B cell (primary cell): ENCODE results near the gene HDAC10. TPM values are rescaled to one million over a fixed set of nuclear protein-coding genes. Genes with fewer than 3 reads are reported as not detected.

Experiments
- ATAC-seq: fragments of 200-7000 bp; cut with Tn5 transposase; one replicate; pipeline ENCODE4 v1.10.0; 2021; ENCODE audit warnings: low read depth, mild to moderate bottlenecking, moderate number of reproducible peaks, moderate library complexity
- CTCF ChIA-PET: fragments of 350-600 bp; sonication (Branson Sonifier 250); formaldehyde crosslinking; loops from one replicate; lab custom pipeline; 2021; ENCODE audit warnings: antibody characterized with exemption, inconsistent platforms; lab: Charles Lee
- POLR2A ChIA-PET: fragments of 350-600 bp; sonication (Branson Sonifier 250); formaldehyde crosslinking; loops from one replicate; lab custom pipeline; 2021; ENCODE audit warnings: antibody characterized with exemption; lab: Charles Lee
- DNase-seq: peaks from one replicate; pipeline ENCODE4 v3.0.0; 2013
- H2AFZ ChIP-seq: 2 replicates; pipeline ENCODE4 v1.6.1; 2012; ENCODE audit warnings: mild to moderate bottlenecking, low read depth, low read length; ENCODE audit not compliant: insufficient read depth, poor library complexity, severe bottlenecking
- H3K27ac ChIP-seq, 2 donors: 1 replicate in 1 of 2; 2 replicates in 1 of 2; pipeline ENCODE4 v1.5.1; 2012 to 2013; ENCODE audit warnings: low read length in 2 of 2, mild to moderate bottlenecking in 2 of 2, moderate library complexity in 1 of 2
- H3K27me3 ChIP-seq, 4 experiments: fragments of 200-600 bp in 1 of 4; sonication (generic) in 1 of 4; replicated peaks in 1 of 4; 1 replicate in 2 of 4; 2 replicates in 2 of 4; pipeline versions ENCODE4 v1.6.1 to v1.7.0; 2013 to 2016; ENCODE audit warnings: low read length in 3 of 4, mild to moderate bottlenecking in 2 of 4, mixed read lengths in 1 of 4, moderate library complexity in 1 of 4; ENCODE audit not compliant: insufficient read depth in 4 of 4, control insufficient read depth in 3 of 4; ENCODE audit errors: control extremely low read depth in 1 of 4
- H3K36me3 ChIP-seq, 2 experiments: replicated peaks in 1 of 2; 1 replicate in 1 of 2; 2 replicates in 1 of 2; pipeline versions ENCODE4 v1.6.1 to v1.7.1; 2013; ENCODE audit warnings: low read length in 1 of 2; ENCODE audit not compliant: insufficient read depth in 2 of 2, control insufficient read depth in 1 of 2; ENCODE audit errors: control extremely low read depth in 1 of 2, extremely low read depth in 1 of 2
- H3K4me1 ChIP-seq, 2 donors: fragments of 200-600 bp in 1 of 2; sonication (generic) in 1 of 2; 1 replicate in 1 of 2; 2 replicates in 1 of 2; pipeline versions ENCODE4 v1.5.1 to v1.6.1; 2013 to 2017; ENCODE audit warnings: low read length in 2 of 2; ENCODE audit not compliant: control insufficient read depth in 2 of 2, insufficient read depth in 2 of 2
- H3K4me2 ChIP-seq: replicated peaks from 2 replicates; pipeline ENCODE3; 2012; ENCODE audit warnings: mild to moderate bottlenecking, low read depth, low read length; ENCODE audit not compliant: poor library complexity, severe bottlenecking
- H3K4me3 ChIP-seq, 5 experiments: fragments of 200-600 bp in 1 of 5; sonication (generic) in 1 of 5; 1 replicate in 3 of 5; 2 replicates in 2 of 5; pipeline versions ENCODE4 v1.5.1 to v1.7.0; 2011 to 2016; ENCODE audit warnings: low read length in 4 of 5, mild to moderate bottlenecking in 4 of 5, low read depth in 2 of 5, control low read depth in 1 of 5, moderate library complexity in 1 of 5; ENCODE audit not compliant: insufficient read depth in 1 of 5; ENCODE audit errors: control extremely low read depth in 1 of 5, extremely low read depth in 1 of 5
- H3K79me2 ChIP-seq: fragments of 200-600 bp; sonication (generic); one replicate; pipeline ENCODE4 v1.6.0; 2016; ENCODE audit warnings: low read length; ENCODE audit not compliant: control insufficient read depth, insufficient read depth
- H3K9ac ChIP-seq: fragments of 200-600 bp; sonication (generic); 2 replicates; pipeline ENCODE4 v1.6.1; 2017; ENCODE audit warnings: mild to moderate bottlenecking, low read length, moderate library complexity
- H3K9me3 ChIP-seq, 3 donors: one replicate each; pipeline versions ENCODE4 v1.6.1 to v1.7.1; 2013; ENCODE audit warnings: low read length in 2 of 3; ENCODE audit not compliant: control insufficient read depth in 2 of 3, insufficient read depth in 1 of 3; ENCODE audit errors: control extremely low read depth in 1 of 3
- H4K20me1 ChIP-seq: 2 replicates; pipeline ENCODE4 v1.6.0; 2012; ENCODE audit warnings: mild to moderate bottlenecking, low read length; ENCODE audit not compliant: insufficient read depth, control insufficient read depth, poor library complexity, severe bottlenecking
- H3K27ac Mint-ChIP-seq: one replicate; pipeline ENCODE4 v1.8.0; 2021; ENCODE audit warnings: mixed read lengths
- H3K27me3 Mint-ChIP-seq: one replicate; pipeline ENCODE4 v1.8.0; 2021; ENCODE audit warnings: mixed read lengths
- H3K4me1 Mint-ChIP-seq: one replicate; pipeline ENCODE4 v1.8.0; 2021; ENCODE audit warnings: mixed read lengths
- H3K4me3 Mint-ChIP-seq: one replicate; pipeline ENCODE4 v1.8.0; 2021; ENCODE audit warnings: mixed read lengths
- H3K9me3 Mint-ChIP-seq: one replicate; pipeline ENCODE4 v1.8.0; 2022; ENCODE audit warnings: mixed read lengths; ENCODE audit not compliant: insufficient read depth
- EZH2 ChIP-seq: IDR thresholded peaks from 2 replicates; pipeline ENCODE4 v1.6.1; 2012; ENCODE audit warnings: borderline replicate concordance, low read depth, mild to moderate bottlenecking, moderate library complexity, low read length; ENCODE audit not compliant: insufficient read depth, poor library complexity, severe bottlenecking
- WGBS: methylation state at CpG from one replicate; pipeline ENCODE4 v1.1.5; 2013; ENCODE audit warnings: missing lambda C conversion rate; ENCODE audit not compliant: insufficient coverage; 5-methylcytosine and 5-hydroxymethylcytosine counted together
- intact Hi-C: fragments of 100-400 bp; cut with micrococcal nuclease; formaldehyde crosslinking; loops from one replicate; pipeline ENCODE4 v1.10.0; 2022
- polyA plus RNA-seq: library from polyadenylated mRNA; depleted of rRNA; stranded (reverse); fragments of >200 nt; gene quantifications from 2 replicates; pipeline ENCODE4 v1.2.3, GENCODE V29; 2012
- total RNA-seq, 2 donors: library from RNA; stranded (reverse); fragments of 120-200 nt in 1 of 2; gene quantifications; 1 replicate in 1 of 2; 2 replicates in 1 of 2; pipeline versions ENCODE4 v1.2.3 to v1.2.4, GENCODE V29; 2013 to 2022
- TF ChIP-seq, protein P1 (sequence below): fragments of 200-600 bp; IDR thresholded peaks from one replicate; pipeline ENCODE4 v1.8.0; 2022; ENCODE audit warnings: antibody characterized with exemption, mild to moderate bottlenecking

HDAC10 gene
- total and polyA plus RNA-seq, 2 donors (not counting 1 experiment from before 2014, with no cell fraction given): 136 to 187 TPM

GRCh38 chr22:50222508-50222907, 28.6 kb downstream of the HDAC10 start:
- Histone ChIP-seq H4K20me1 (peaks cover 9% of the 10 kb centered on the region), H3K36me3 (peaks cover 0 to 67% of the 10 kb centered on the region in 2 experiments), H3K27ac (no peak overlapping the region), H3K4me2 (no peak overlapping the region), H3K79me2 (peaks cover 5% of the 10 kb centered on the region), H3K4me1 (no peaks in the 10 kb centered on the region), H3K9me3 (no peaks in the 10 kb centered on the region), H3K9ac (no peak overlapping the region), H2AFZ (no peak overlapping the region), H3K27me3 (no peaks in the 10 kb centered on the region), H3K4me3 (no peak overlapping the region)
- intact Hi-C loops: no loop called here
- 92% methylated on average over 7 of the region's 8 CpGs for WGBS
- H3K27ac Mint-ChIP-seq: no peak overlapping the region
- CTCF ChIA-PET: interaction anchor here (0.6 to 1.5 kb wide), 2 partner anchors 15 to 240 kb away, joined by 3 to 4 read pairs; no protein-coding TSS in a partner anchor
- no peaks in the 10 kb centered on the region for H3K27me3 Mint-ChIP-seq
- no peaks in the 10 kb centered on the region for H3K4me1 Mint-ChIP-seq
- no peak overlapping the region for H3K4me3 Mint-ChIP-seq
- ATAC-seq (no peak), DNase-seq (no peak)
- POLR2A ChIA-PET: no interaction called here
- H3K9me3 Mint-ChIP-seq: no peaks in the 10 kb centered on the region
- no peak for TF ChIP-seq EZH2
- TF ChIP-seq, protein P1, sequence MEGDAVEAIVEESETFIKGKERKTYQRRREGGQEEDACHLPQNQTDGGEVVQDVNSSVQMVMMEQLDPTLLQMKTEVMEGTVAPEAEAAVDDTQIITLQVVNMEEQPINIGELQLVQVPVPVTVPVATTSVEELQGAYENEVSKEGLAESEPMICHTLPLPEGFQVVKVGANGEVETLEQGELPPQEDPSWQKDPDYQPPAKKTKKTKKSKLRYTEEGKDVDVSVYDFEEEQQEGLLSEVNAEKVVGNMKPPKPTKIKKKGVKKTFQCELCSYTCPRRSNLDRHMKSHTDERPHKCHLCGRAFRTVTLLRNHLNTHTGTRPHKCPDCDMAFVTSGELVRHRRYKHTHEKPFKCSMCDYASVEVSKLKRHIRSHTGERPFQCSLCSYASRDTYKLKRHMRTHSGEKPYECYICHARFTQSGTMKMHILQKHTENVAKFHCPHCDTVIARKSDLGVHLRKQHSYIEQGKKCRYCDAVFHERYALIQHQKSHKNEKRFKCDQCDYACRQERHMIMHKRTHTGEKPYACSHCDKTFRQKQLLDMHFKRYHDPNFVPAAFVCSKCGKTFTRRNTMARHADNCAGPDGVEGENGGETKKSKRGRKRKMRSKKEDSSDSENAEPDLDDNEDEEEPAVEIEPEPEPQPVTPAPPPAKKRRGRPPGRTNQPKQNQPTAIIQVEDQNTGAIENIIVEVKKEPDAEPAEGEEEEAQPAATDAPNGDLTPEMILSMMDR: no peak

- Histone ChIP-seq H3K4me3 (no peak overlapping the region), H3K4me2 (no peak overlapping the region), H3K36me3 (peaks cover 0 to 72% of the 10 kb centered on the region in 2 experiments), H3K27me3 (no peaks in the 10 kb centered on the region), H3K9me3 (no peaks in the 10 kb centered on the region), H3K79me2 (peaks cover 5% of the 10 kb centered on the region), H4K20me1 (peaks cover 5% of the 10 kb centered on the region), H3K27ac (no peak overlapping the region), H3K9ac (no peak overlapping the region), H3K4me1 (no peaks in the 10 kb centered on the region), H2AFZ (no peak overlapping the region)
- no peaks in the 10 kb centered on the region for H3K9me3 Mint-ChIP-seq
- 92% methylated on average over 17 of the region's 19 CpGs for WGBS
- intact Hi-C loops: no loop called here
- peak; percentile 36 for DNase-seq
- ChIA-PET CTCF (interaction anchor here (0.6 to 3.5 kb wide), 5 partner anchors 16 to 291 kb away, joined by 3 to 11 read pairs (median 4); no protein-coding TSS in a partner anchor), POLR2A (no interaction called here)
- no peak overlapping the region for H3K27ac Mint-ChIP-seq
- TF ChIP-seq, protein P1: peak; percentile 18
- no peak for TF ChIP-seq EZH2
- H3K4me1 Mint-ChIP-seq: no peaks in the 10 kb centered on the region
- no peaks in the 10 kb centered on the region for H3K27me3 Mint-ChIP-seq
- ATAC-seq: peak; percentile 11
- H3K4me3 Mint-ChIP-seq: no peak overlapping the region
Observed at GRCh38 chr22:50221410-50222300, 29.4 kb downstream of the HDAC10 start.
